ENCODE results near the gene RBM18.

DNA sequence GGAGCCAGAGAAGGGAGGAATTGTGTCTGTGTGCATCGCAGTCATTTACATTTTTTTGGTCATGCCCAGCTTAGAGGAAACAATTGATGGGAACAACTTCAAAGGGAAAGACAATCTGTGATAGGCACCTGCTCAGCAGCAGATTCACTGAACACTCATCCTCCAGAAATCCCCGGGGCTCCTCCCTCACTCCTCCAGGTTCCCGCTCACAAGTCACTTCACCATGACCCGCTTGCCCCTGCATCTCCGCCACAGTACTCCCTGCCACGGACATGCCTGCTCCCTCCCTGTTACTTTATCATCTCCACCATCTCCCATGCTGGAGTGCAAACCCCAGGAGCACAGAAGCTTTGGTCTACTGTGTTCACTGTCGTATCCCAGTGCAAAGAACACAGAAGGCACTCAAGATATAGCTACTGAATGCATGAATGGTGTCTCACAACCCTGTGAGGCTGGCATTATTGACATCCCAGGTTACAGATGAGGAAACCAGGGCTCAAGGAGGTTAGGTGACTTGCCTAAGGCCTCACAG, 52.1 kb downstream of the RBM18 start:
- TF ChIP-seq CTCF (IDR thresholded peaks at IDR 0.05; ENCODE audit: low read length) (no peak), EZH2 (IDR thresholded peaks at IDR 0.05; ENCODE audit: borderline replicate concordance, low read length) (no peak)
